ENCODE measurements around the gene FBXL17.
"Not testable (repeated sequence)": the region's sequence is repeated elsewhere in the genome, so short reads cannot be mapped to it uniquely, and the experiment has no call there.

Gene FBXL17

GRCh38 chr5:108238936-108239887, 142.7 kb downstream of the FBXL17 start:
- DNase-seq, result no peak

- no peak for DNase-seq
Observed at GRCh38 chr5:108238461-108238860, 143.4 kb downstream of the FBXL17 start.

- no peak for DNase-seq
Observed at GRCh38 chr5:108233617-108234155, 148.2 kb downstream of the FBXL17 start.

- DNase-seq, result no peak
Observed at GRCh38 chr5:108232805-108233204, 149.1 kb downstream of the FBXL17 start.

GRCh38 chr5:108222011-108222410, 159.9 kb downstream of the FBXL17 start:
- no peak for DNase-seq

- DNase-seq, result no peak
Observed at GRCh38 chr5:108220834-108221233, 161.1 kb downstream of the FBXL17 start.

GRCh38 chr5:108216890-108217289, 165.0 kb downstream of the FBXL17 start:
- no peak for DNase-seq

- DNase-seq, result no peak
Observed at GRCh38 chr5:108214857-108215256, 167.0 kb downstream of the FBXL17 start.

GRCh38 chr5:108212775-108213346, 169.0 kb downstream of the FBXL17 start:
- DNase-seq, result no peak

- no peak for DNase-seq
Observed at GRCh38 chr5:108206707-108207106, 175.2 kb downstream of the FBXL17 start.

- no peak for DNase-seq
Observed at GRCh38 chr5:108201721-108202120, 180.2 kb downstream of the FBXL17 start.

GRCh38 chr5:108196276-108196675, 185.6 kb downstream of the FBXL17 start:
- DNase-seq, result no peak

- DNase-seq, result no peak
Observed at GRCh38 chr5:108193021-108193795, 188.7 kb downstream of the FBXL17 start.

- no peak for DNase-seq
Observed at GRCh38 chr5:108184940-108185339, 197.0 kb downstream of the FBXL17 start.

GRCh38 chr5:108181975-108182374, 199.9 kb downstream of the FBXL17 start:
- DNase-seq, result no peak

- DNase-seq, result no peak
Observed at GRCh38 chr5:108174286-108174685, 207.6 kb downstream of the FBXL17 start.

GRCh38 chr5:108171759-108172158, 210.1 kb downstream of the FBXL17 start:
- DNase-seq, result no peak

- DNase-seq, result no peak
Observed at GRCh38 chr5:108168915-108169314, 213.0 kb downstream of the FBXL17 start.

- DNase-seq, result no peak
Observed at GRCh38 chr5:108167174-108167573, 214.7 kb downstream of the FBXL17 start.

- no peak for DNase-seq
Observed at GRCh38 chr5:108164574-108164973, 217.3 kb downstream of the FBXL17 start.

GRCh38 chr5:108152854-108153253, 229.0 kb downstream of the FBXL17 start:
- DNase-seq, result not testable (repeated sequence)

GRCh38 chr5:108149369-108149768, 232.5 kb downstream of the FBXL17 start:
- DNase-seq, result no peak

- DNase-seq, result no peak
Observed at GRCh38 chr5:108148715-108149139, 233.2 kb downstream of the FBXL17 start.
